Endothelial cell (in vitro differentiated cells): Measurements from ENCODE around the gene NPDC1. TPM values are rescaled to one million over a fixed set of nuclear protein-coding genes. Genes with fewer than 3 reads are reported as not detected.

ENCODE experiments used
- DNase-seq: peaks from one replicate; pipeline ENCODE4 v3.0.0; 2021; ENCODE audit warnings: low spot score
- H3K27ac Mint-ChIP-seq: one replicate; pipeline ENCODE4 v1.8.0; 2021; ENCODE audit warnings: mixed read lengths, inconsistent platforms; ENCODE audit not compliant: unreplicated experiment
- H3K27me3 Mint-ChIP-seq: one replicate; pipeline ENCODE4 v1.8.0; 2021; ENCODE audit warnings: mild to moderate bottlenecking, moderate library complexity, mixed read lengths, inconsistent platforms; ENCODE audit not compliant: unreplicated experiment
- H3K36me3 Mint-ChIP-seq: one replicate; pipeline ENCODE4 v1.8.0; 2021; ENCODE audit warnings: mild to moderate bottlenecking, low read depth, mixed read lengths, inconsistent platforms; ENCODE audit not compliant: unreplicated experiment
- H3K4me1 Mint-ChIP-seq: one replicate; pipeline ENCODE4 v1.8.0; 2021; ENCODE audit warnings: mild to moderate bottlenecking, mixed read lengths, inconsistent platforms; ENCODE audit not compliant: unreplicated experiment
- H3K4me3 Mint-ChIP-seq: one replicate; pipeline ENCODE4 v1.8.0; 2021; ENCODE audit warnings: mild to moderate bottlenecking, mixed read lengths, inconsistent platforms; ENCODE audit not compliant: unreplicated experiment
- H3K9me3 Mint-ChIP-seq: one replicate; pipeline ENCODE4 v1.8.0; 2021; ENCODE audit warnings: mixed read lengths, inconsistent platforms; ENCODE audit not compliant: unreplicated experiment
- CTCF ChIP-seq: fragments of 200-600 bp; sonication (generic); IDR thresholded peaks from one replicate; pipeline ENCODE4 v1.5.0; 2021; ENCODE audit warnings: antibody characterized with exemption; ENCODE audit not compliant: unreplicated experiment
- total RNA-seq: library from RNA; stranded (reverse); fragmentation: NEBNext Ultra II Directional; extraction: Animal tissue kit (Norgen Biotek cat#: 25700); gene quantifications from one replicate; pipeline ENCODE4 v1.2.1, GENCODE V29; 2021; ENCODE audit not compliant: unreplicated experiment

NPDC1 gene
- total RNA-seq, 1 donor from 2014 or later, result 116 TPM

DNA sequence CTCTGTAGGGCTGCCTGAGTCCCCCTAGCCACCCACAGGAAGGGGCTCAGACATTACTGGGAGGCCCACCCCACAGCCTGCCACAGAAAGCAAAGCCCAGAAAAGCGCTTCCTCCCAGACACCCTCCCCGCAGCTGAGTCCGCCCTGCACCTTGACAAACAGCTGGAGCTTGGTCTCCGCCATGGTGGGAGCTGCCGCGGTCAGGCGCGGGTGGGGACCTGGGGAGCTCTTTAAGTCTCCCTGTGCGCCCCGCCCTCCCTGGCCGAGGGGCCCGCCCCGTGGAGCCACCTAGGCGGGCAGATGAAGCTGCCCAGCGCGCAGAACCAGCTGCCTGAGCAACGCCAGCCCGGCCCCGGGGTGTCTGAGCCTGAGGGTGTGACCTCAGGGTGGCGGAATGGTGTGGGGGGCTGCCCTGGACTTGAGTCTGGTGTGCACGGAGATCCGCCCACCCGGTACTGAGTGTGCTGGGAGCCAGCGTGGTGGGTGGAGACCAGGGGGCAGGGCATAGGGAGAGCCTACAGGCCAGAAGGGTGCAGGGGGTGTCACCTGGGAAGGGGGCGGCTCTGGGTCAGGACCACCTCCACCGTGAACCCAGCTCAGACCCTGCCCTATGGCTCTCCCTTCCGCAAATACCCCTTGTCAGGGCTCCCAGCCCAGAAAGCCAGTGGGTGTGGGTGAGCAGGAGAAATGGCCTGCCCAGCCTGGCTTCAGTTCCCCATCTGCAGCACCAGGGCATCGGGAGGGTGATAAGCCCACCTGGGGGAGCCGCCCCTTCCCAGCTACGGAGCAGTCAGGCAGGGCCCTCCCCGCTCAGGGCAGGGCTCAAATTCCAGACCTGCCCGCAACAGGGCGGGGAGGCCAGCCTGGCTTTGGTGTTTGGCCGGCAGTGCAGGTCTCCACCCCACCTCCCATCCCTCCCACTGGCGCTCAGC lies 49.4 kb downstream of the NPDC1 start, which contains the start of gene CLIC3:
CLIC3 (minus strand) TSS at position 208 of the 932 bp plus-strand sequence; CDS start at position 183, 25 bp downstream.
- Mint-ChIP-seq H3K27ac (no peak within 1 kb of the TSS), H3K4me1 (peaks cover 6% of the 10 kb centered on the region), H3K36me3 (peaks cover 4% of the 10 kb centered on the region), H3K4me3 (no peak within 1 kb of the TSS), H3K27me3 (peaks cover 10% of the 10 kb centered on the region), H3K9me3 (no peaks in the 10 kb centered on the region)
- no peak for TF ChIP-seq CTCF
- no peak for DNase-seq

GRCh38 chr9:136995772-136996311 lies 50.1 kb downstream of the NPDC1 start:
- no peak for TF ChIP-seq CTCF
- Mint-ChIP-seq H3K27ac (no peak overlapping the region), H3K9me3 (no peaks in the 10 kb centered on the region), H3K27me3 (peaks cover 14% of the 10 kb centered on the region), H3K36me3 (peaks cover 5% of the 10 kb centered on the region), H3K4me3 (no peak overlapping the region), H3K4me1 (peaks cover 6% of the 10 kb centered on the region)
- DNase-seq, result no peak

- no peak overlapping the region for H3K27ac Mint-ChIP-seq
- no peak overlapping the region for H3K4me3 Mint-ChIP-seq
- H3K4me1 Mint-ChIP-seq, result peaks cover 6% of the 10 kb centered on the region
- TF ChIP-seq CTCF, result no peak
- H3K9me3 Mint-ChIP-seq, result no peaks in the 10 kb centered on the region
- peaks cover 10% of the 10 kb centered on the region for H3K36me3 Mint-ChIP-seq
- peaks cover 16% of the 10 kb centered on the region for H3K27me3 Mint-ChIP-seq
- no peak for DNase-seq
Measured at GRCh38 chr9:136995362-136995761, 50.6 kb downstream of the NPDC1 start.

DNA sequence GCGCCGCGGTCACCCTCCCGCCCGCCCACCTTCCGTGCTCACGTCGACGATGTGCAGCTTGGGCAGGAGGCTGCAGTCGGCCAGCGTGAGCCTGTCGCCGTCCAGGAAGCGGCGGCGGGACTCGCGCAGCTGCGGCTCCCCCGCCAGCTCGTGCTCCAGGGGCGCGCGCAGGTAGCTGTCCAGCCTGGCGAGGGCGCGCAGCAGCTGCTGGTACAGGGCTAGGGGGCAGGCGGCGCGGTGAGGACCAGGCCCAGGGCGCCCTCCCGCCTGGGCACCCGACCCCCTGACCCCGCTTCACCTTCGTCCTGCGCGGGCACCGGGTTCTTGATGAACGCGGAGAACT lies 51.1 kb downstream of the NPDC1 start:
- Mint-ChIP-seq H3K27ac (no peak overlapping the region), H3K4me1 (peaks cover 6% of the 10 kb centered on the region), H3K36me3 (peaks cover 13% of the 10 kb centered on the region), H3K27me3 (peaks cover 17% of the 10 kb centered on the region), H3K9me3 (no peaks in the 10 kb centered on the region), H3K4me3 (no peak overlapping the region)
- no peak for TF ChIP-seq CTCF
- DNase-seq, result peak; percentile 43
